ENCODE results near the gene ZBTB46. TPM values are rescaled to one million over a fixed set of nuclear protein-coding genes. Genes with fewer than 3 reads are reported as not detected.

ZBTB46 gene
- total and polyA plus RNA-seq, 4 donors, result 0.79 to 12.1 (median 4.7) TPM

DNA sequence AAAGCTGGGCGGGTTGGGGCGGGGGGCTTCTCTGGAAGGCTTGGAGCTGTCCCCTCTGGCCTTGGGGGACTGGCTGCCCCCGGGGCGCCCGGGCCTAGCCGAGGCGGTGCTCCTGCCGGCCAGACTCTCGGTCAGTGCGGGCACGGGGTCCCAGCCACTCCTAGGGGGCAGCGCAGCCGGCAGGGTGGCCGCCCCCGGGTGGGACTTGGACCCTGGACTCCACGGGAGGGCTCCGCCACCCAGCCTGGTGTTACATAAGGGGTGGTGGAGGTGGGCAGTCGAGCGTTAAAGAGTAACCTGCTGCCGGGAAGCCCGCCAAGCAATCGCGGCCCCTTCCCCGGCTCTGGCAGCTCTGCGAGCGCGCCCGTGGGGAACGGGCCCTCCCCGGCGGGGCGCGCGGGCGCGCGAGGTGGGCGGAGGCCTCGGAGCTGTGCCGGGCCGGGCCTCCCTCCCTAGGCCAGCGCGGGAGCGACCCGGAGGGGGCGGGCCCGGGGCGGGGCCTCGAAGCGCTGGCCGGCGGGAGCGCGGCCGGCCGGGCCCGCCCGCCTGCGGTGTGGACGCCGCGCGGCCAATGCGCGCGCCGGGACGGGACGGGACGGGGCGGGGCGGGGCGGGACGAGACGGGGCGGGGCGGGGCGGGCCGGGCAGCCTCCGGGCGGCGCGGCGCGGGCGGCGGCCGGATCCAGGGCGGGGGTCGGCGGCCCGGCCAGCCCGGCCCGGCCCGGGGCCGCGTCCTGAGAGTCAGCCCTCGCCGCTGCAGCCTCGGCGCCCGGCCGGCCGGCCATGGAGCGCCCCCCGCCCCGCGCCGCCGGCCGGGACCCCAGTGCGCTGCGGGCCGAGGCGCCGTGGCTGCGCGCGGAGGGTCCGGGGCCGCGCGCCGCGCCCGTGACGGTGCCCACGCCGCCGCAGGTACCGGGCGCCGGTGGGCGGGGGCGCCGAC, 91.7 kb downstream of the ZBTB46 start, which contains the start of gene SLC2A4RG (continued):
- TF ChIP-seq, protein P1, sequence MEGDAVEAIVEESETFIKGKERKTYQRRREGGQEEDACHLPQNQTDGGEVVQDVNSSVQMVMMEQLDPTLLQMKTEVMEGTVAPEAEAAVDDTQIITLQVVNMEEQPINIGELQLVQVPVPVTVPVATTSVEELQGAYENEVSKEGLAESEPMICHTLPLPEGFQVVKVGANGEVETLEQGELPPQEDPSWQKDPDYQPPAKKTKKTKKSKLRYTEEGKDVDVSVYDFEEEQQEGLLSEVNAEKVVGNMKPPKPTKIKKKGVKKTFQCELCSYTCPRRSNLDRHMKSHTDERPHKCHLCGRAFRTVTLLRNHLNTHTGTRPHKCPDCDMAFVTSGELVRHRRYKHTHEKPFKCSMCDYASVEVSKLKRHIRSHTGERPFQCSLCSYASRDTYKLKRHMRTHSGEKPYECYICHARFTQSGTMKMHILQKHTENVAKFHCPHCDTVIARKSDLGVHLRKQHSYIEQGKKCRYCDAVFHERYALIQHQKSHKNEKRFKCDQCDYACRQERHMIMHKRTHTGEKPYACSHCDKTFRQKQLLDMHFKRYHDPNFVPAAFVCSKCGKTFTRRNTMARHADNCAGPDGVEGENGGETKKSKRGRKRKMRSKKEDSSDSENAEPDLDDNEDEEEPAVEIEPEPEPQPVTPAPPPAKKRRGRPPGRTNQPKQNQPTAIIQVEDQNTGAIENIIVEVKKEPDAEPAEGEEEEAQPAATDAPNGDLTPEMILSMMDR (IDR thresholded peaks at IDR 0.05; ENCODE audit: low read depth, low read length, missing input control), result no peak
- no peak for TF ChIP-seq FOXA2 (IDR thresholded peaks at IDR 0.05)

DNA sequence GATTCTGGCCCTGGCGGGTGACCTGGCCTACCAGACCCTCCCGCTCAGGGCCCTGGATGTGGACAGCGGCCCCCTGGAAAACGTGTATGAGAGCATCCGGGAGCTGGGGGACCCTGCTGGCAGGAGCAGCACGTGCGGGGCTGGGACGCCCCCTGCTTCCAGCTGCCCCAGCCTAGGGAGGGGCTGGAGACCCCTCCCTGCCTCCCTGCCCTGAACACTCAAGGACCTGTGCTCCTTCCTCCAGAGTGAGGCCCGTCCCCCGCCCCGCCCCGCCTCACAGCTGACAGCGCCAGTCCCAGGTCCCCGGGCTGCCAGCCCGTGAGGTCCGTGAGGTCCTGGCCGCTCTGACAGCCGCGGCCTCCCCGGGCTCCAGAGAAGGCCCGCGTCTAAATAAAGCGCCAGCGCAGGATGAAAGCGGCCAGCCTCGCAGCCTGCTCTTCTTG, 92.4 kb downstream of the ZBTB46 start:
- Histone ChIP-seq H3K9me3 (ENCODE audit: control insufficient read depth in 4 of 4, low read length in 3 of 4) (no peaks in the 10 kb centered on the region), H3K27me3 (ENCODE audit: control insufficient read depth in 4 of 4, insufficient read depth in 4 of 4, low read length in 3 of 4) (no peaks in the 10 kb centered on the region), H3K4me3 (ENCODE audit: low read depth in 1 of 3, low read length in 3 of 3) (peak overlapping the region; percentile 69 to 91 (median 86)), H3K36me3 (ENCODE audit: control insufficient read depth in 4 of 4, insufficient read depth in 3 of 4, low read depth in 1 of 4, low read length in 3 of 4) (no peaks in the 10 kb centered on the region), H3K9ac (ENCODE audit: low read depth in 1 of 2, low read length in 2 of 2) (peak overlapping the region; percentile 38 to 55), H3K4me1 (ENCODE audit: control insufficient read depth in 4 of 4, insufficient read depth in 4 of 4, low read length in 3 of 4) (peaks cover 14 to 87% (median 55%) of the 10 kb centered on the region in 4 donors), H3K27ac (ENCODE audit: low read depth in 1 of 2, low read length in 2 of 2) (peak overlapping the region; percentile 59 to 76)
- TF ChIP-seq RXRA (IDR thresholded peaks at IDR 0.05) (no peak), RAD21 (IDR thresholded peaks at IDR 0.05) (peak in 1 of 2 donors; percentile 4)
- WGBS, result 8% methylated on average over 26 of the region's 26 CpGs
- peak; percentile 53 for DNase-seq (ENCODE audit: low spot score)

DNA sequence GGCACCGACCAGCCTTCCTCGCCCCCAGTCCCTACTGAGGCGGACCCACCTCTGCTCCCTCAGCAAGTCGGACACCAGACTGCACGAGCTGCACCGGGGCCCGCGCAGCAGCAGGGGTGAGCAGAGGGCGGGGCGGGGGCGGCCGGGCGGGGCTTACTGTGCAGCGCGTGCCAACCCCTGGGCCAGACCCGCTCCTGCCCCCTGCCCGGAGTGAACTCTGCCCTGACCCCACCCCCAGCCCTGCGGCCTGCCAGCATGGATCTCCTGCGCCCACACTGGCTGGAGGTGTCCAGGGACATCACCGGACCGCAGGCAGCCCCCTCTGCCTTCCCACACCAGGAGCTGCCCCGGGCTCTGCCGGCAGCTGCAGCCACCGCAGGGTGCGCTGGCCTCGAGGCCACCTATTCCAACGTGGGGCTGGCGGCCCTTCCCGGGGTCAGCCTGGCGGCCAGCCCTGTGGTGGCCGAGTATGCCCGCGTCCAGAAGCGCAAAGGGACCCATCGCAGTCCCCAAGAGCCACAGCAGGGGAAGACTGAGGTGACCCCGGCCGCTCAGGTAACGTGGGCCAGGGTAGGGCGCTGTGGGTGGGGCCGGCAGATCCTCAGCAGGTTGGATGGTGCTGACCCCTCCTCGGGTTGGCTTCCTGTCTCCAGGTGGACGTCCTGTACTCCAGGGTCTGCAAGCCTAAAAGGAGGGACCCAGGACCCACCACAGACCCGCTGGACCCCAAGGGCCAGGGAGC, 92.9 kb downstream of the ZBTB46 start:
- peak overlapping the region; percentile 69 to 91 (median 86) for H3K4me3 ChIP-seq (ENCODE audit: low read depth in 1 of 3, low read length in 3 of 3)
- peak overlapping the region; percentile 59 to 76 for H3K27ac ChIP-seq (ENCODE audit: low read depth in 1 of 2, low read length in 2 of 2)
- H3K9me3 ChIP-seq (ENCODE audit: control insufficient read depth in 4 of 4, low read length in 3 of 4), result no peaks in the 10 kb centered on the region
- peak; percentile 47 for TF ChIP-seq SP1 (IDR thresholded peaks at IDR 0.05)
- peak; percentile 40 for TF ChIP-seq YY1 (IDR thresholded peaks at IDR 0.05)
- TF ChIP-seq, protein P1 (IDR thresholded peaks at IDR 0.05; ENCODE audit: low read depth, low read length, missing input control), result no peak
- TF ChIP-seq RXRA (IDR thresholded peaks at IDR 0.05), result peak; percentile 74 to 79
- TF ChIP-seq TAF1 (conservative IDR thresholded peaks at IDR 0.05), result no peak
- TF ChIP-seq HNF4A (conservative IDR thresholded peaks at IDR 0.05), result peak; percentile 75 to 82
- peak; percentile 77 for DNase-seq (ENCODE audit: low spot score)
- peaks cover 14 to 87% (median 54%) of the 10 kb centered on the region in 4 donors for H3K4me1 ChIP-seq (ENCODE audit: control insufficient read depth in 4 of 4, insufficient read depth in 4 of 4, low read length in 3 of 4)
- H3K27me3 ChIP-seq (ENCODE audit: control insufficient read depth in 4 of 4, insufficient read depth in 4 of 4, low read length in 3 of 4), result no peaks in the 10 kb centered on the region
- no peaks in the 10 kb centered on the region for H3K36me3 ChIP-seq (ENCODE audit: control insufficient read depth in 4 of 4, insufficient read depth in 3 of 4, low read depth in 1 of 4, low read length in 3 of 4)
- 6% methylated on average over 43 of the region's 43 CpGs for WGBS
- peak overlapping the region; percentile 38 to 55 for H3K9ac ChIP-seq (ENCODE audit: low read depth in 1 of 2, low read length in 2 of 2)

DNA sequence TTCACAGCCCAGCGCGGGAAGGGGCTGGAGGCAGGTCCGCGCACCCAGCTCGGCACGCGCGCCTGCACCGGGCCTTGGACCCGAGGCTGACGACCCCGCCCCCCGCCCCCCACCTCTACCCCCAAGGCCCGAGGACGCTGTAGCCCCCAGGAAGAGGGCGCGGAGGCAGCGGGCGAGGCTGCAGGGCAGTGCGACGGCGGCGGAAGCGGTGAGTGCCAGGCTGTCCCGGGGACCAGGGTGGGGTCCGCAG, 93.4 kb downstream of the ZBTB46 start:
- Histone ChIP-seq H3K9me3 (ENCODE audit: control insufficient read depth in 4 of 4, low read length in 3 of 4) (no peaks in the 10 kb centered on the region), H3K27ac (ENCODE audit: low read depth in 1 of 2, low read length in 2 of 2) (peak overlapping the region in 1 of 2 donors; percentile 43), H3K4me3 (ENCODE audit: low read depth in 1 of 3, low read length in 3 of 3) (peak overlapping the region; percentile 53 to 86 (median 54)), H3K36me3 (ENCODE audit: control insufficient read depth in 4 of 4, insufficient read depth in 3 of 4, low read depth in 1 of 4, low read length in 3 of 4) (no peaks in the 10 kb centered on the region), H3K4me1 (ENCODE audit: control insufficient read depth in 4 of 4, insufficient read depth in 4 of 4, low read length in 3 of 4) (peaks cover 14 to 86% (median 53%) of the 10 kb centered on the region in 4 donors), H3K27me3 (ENCODE audit: control insufficient read depth in 4 of 4, insufficient read depth in 4 of 4, low read length in 3 of 4) (no peaks in the 10 kb centered on the region), H3K9ac (ENCODE audit: low read depth in 1 of 2, low read length in 2 of 2) (no peak overlapping the region)
- no peak for DNase-seq (ENCODE audit: low spot score)
- 4% methylated on average over 26 of the region's 26 CpGs for WGBS
- TF ChIP-seq FOXA1 (IDR thresholded peaks at IDR 0.05) (no peak), FOXA2 (IDR thresholded peaks at IDR 0.05) (no peak), HNF4A (conservative IDR thresholded peaks at IDR 0.05) (no peak)
- TF ChIP-seq, protein P1 (IDR thresholded peaks at IDR 0.05; ENCODE audit: low read depth, low read length, missing input control), result no peak
- TF ChIP-seq, protein P2, sequence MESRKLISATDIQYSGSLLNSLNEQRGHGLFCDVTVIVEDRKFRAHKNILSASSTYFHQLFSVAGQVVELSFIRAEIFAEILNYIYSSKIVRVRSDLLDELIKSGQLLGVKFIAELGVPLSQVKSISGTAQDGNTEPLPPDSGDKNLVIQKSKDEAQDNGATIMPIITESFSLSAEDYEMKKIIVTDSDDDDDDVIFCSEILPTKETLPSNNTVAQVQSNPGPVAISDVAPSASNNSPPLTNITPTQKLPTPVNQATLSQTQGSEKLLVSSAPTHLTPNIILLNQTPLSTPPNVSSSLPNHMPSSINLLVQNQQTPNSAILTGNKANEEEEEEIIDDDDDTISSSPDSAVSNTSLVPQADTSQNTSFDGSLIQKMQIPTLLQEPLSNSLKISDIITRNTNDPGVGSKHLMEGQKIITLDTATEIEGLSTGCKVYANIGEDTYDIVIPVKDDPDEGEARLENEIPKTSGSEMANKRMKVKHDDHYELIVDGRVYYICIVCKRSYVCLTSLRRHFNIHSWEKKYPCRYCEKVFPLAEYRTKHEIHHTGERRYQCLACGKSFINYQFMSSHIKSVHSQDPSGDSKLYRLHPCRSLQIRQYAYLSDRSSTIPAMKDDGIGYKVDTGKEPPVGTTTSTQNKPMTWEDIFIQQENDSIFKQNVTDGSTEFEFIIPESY (IDR thresholded peaks at IDR 0.05), result no peak
